GM12874 (cell line): ENCODE data around the gene TPK1.

Experiments used
- TF ChIP-seq, protein P1 (sequence below): IDR thresholded peaks from 2 replicates; pipeline ENCODE4 v1.5.1; 2011; ENCODE audit warnings: low read depth, mild to moderate bottlenecking, control low read depth, low read length, moderate library complexity; ENCODE audit not compliant: insufficient read depth

The TPK1 gene

DNA sequence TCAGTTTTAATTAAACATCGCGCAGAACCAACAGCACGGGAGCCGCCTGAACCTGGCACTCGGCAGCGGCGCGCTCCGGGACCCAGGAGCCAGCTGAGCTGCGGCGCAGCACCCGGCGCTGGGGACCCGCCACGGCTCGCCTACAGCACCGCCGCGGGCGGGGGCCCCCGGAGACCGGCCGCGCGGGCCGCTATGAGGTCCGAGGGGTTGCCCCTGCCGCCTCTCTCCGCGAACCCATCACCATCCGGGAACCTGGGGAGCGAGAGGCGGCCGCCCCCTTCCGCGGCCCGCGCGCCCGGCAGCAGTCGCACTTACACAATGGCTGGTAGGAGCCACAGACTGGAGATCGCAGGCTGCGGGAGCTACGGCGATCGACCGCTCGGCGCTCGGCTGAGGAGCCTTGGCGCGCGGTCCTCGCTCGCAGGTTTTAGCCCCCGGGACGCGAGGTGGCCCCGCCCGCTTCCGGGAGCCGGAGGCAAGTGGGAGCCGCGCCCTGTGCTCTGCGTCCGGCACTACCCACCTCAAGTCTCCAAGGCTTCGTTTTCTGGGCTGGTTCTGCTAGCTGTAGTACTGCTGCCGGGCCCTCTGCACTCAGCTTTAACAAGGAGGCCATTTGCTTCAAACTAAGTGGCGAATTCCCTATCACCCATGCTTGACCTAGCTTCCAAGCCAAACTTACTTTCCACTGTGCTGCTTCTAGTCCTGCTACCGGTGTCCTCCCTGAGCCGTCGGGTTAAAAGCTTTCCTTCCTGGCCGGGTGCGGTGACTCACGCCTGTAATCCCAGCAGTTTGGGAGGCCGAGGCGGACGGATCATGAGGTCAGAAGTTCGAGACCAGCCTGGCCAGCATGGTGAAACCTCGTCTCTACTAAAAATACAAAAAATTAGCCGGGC is at the start of gene TPK1:
TSS of gene TPK1 (minus strand) at position 402 of the 893 bp plus-strand sequence. CDS start 451 bp downstream, outside the sequence.
- TF ChIP-seq, protein P1, sequence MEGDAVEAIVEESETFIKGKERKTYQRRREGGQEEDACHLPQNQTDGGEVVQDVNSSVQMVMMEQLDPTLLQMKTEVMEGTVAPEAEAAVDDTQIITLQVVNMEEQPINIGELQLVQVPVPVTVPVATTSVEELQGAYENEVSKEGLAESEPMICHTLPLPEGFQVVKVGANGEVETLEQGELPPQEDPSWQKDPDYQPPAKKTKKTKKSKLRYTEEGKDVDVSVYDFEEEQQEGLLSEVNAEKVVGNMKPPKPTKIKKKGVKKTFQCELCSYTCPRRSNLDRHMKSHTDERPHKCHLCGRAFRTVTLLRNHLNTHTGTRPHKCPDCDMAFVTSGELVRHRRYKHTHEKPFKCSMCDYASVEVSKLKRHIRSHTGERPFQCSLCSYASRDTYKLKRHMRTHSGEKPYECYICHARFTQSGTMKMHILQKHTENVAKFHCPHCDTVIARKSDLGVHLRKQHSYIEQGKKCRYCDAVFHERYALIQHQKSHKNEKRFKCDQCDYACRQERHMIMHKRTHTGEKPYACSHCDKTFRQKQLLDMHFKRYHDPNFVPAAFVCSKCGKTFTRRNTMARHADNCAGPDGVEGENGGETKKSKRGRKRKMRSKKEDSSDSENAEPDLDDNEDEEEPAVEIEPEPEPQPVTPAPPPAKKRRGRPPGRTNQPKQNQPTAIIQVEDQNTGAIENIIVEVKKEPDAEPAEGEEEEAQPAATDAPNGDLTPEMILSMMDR: no peak

DNA sequence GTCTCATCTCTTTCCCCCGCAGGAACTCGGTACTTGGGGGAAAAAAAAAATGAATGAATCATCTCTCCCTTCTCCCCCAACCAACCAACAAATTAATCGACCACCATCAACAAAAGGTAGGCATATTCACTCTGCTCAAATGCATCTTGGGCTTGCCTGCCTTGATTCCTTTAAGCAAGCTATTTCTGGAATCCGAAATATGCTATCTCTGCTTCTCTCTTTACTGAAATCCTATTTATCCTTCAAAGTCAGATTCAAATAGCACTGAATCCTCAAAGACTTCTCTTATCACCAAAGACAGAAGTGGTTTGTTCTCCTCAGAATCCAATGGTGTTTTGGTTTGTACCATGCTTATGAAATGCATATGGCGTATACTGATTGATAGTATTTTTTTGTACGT is 49.6 kb upstream of the TPK1 start:
- TF ChIP-seq, protein P1: no peak

DNA sequence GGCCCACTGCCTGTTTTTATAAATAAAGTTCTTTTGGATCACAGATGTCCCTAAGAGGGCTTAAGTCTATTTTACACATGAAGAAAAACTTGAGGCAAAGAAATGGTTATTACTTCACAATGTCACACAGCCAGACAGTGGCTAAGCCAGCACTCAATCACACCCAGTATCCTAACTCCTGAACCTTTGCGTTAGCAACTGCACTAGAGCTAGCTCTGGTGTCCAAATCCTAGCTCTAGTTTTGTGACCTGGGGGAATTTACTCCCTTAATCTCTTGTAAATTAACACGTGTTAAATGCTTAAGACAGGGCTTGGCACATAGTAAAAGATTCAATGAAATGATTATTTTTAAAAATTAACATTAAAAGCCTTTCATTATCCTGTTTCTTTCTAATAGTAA is 49.0 kb upstream of the TPK1 start:
- TF ChIP-seq, protein P1: no peak

DNA sequence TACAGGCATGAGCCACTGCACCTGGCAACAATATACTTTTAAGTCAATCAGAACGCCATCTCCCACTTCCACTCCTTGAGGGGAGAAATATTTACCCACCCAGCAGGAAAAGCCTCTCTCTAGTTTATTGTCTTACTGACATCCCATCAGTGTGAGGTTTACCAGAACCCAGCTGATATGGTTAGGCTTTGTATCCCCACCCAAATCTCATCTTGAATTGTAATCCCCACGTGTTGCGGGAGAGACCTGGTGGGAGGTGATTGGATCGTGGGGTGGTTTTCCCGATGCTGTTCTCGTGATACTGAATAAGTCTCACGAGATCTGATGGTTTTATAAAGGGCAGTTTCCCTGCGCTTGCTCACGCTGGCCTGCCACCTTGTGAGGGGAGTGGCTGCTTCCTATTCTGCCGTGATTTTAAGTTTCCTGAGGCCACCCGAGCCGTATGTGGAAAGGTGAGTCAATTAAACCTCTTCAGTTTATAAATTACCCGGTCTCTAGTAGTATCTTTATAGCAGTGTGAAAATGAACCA is 37.5 kb upstream of the TPK1 start:
- TF ChIP-seq, protein P1: no peak

DNA sequence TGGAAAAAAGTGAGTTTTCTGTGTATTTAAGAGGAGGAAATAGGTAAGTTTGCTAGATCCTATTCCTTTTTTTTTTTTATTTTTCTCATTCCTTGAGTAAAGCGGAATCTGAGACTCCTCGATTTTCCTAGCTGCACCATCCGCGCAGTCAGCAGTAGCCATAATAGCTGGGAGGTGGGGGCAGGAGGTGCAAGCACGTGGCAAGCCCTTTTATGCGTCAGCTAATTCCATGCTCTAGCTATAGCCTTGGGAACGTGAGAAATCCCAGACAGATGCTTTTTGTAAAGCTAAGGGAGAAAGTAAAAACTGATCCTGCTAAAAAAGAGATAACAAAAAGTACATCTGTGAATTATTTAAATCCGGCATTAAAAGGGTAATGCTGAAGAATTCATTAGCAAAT is 33.2 kb upstream of the TPK1 start:
- TF ChIP-seq, protein P1: no peak

DNA sequence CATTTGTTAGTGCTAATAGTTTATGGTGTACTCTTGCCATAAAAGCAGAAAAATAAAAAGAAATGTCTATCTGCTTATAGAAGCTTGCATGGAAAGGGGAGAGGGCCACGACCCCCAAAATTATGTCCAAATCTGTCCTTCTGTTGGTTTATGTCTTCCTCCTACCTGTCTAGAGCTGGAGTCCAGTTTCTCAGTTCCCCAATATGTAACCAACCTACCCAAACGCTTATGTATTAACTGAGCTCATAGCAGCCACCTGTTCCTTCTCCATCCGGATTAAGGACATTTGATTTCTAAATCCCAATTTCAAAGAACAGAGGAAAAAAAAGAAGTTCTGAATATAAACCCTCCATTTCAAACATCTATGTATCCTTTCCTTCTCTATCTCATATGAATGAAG is 30.3 kb upstream of the TPK1 start:
- TF ChIP-seq, protein P1: no peak

DNA sequence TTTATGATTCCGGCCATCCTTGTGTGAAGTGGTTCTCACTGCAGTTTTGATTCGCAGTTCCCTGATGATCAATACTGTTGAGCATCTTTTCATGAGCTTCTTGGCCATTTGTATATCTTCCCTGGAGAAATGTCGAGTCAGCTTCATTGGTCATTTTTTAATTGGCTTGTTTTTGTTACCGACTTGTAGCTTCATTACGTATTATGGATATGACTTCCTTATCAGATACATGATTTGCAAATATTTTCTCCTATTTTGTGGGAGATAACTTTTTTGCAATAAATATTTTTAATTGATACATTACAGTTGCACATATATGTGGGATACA is 27.4 kb upstream of the TPK1 start:
- TF ChIP-seq, protein P1: no peak
